H1 (cell line): Measurements from ENCODE around the gene DERL3. TPM values are rescaled to one million over a fixed set of nuclear protein-coding genes. Genes with fewer than 3 reads are reported as not detected.
A peak's percentile ranks its signal among the peaks of the same experiment; 100 is the strongest.

Experiments used
- CTCF ChIA-PET: fragments of 300-600 bp; sonication (Branson Sonifier 250); formaldehyde crosslinking; loops from one replicate; lab custom pipeline; 2021; ENCODE audit not compliant: partially characterized antibody; lab: Charles Lee
- POLR2A ChIA-PET: fragments of 300-600 bp; sonication (Branson Sonifier 250); formaldehyde crosslinking; loops from one replicate; lab custom pipeline; 2021; ENCODE audit warnings: inconsistent platforms; ENCODE audit not compliant: partially characterized antibody; lab: Charles Lee
- DNase-seq, 2 experiments: peaks; one replicate each; pipeline versions ENCODE4 v3.0.0 to v3.0.0-alpha.2; 2010 to 2022; ENCODE audit warnings: low spot score in 2 of 2, low read depth in 1 of 2, mixed read lengths in 1 of 2
- FAIRE-seq: peaks from 2 replicates; lab custom pipeline; 2011; peaks lifted over from hg19 to GRCh38; lab: Jason Lieb, UNC
- H2AFZ ChIP-seq: 2 replicates; pipeline ENCODE4 v1.8.1; 2012; ENCODE audit warnings: low read length, inconsistent platforms
- H2AK5ac ChIP-seq: 2 replicates; pipeline ENCODE4 v1.6.1; 2013; ENCODE audit warnings: low read depth, low read length
- H2BK120ac ChIP-seq: replicated peaks from 2 replicates; pipeline ENCODE3; 2013; ENCODE audit warnings: low read depth, low read length, inconsistent platforms
- H2BK12ac ChIP-seq: 2 replicates; pipeline ENCODE4 v1.6.1; 2013; ENCODE audit warnings: low read depth, low read length
- H2BK15ac ChIP-seq: 2 replicates; pipeline ENCODE4 v1.6.1; 2013; ENCODE audit warnings: low read length
- H2BK20ac ChIP-seq: 2 replicates; pipeline ENCODE4 v1.6.1; 2013; ENCODE audit warnings: low read length
- H2BK5ac ChIP-seq: 2 replicates; pipeline ENCODE4 v1.6.1; 2013; ENCODE audit warnings: low read depth, low read length
- H3K14ac ChIP-seq: 2 replicates; pipeline ENCODE4 v1.6.1; 2013; ENCODE audit warnings: inconsistent platforms; ENCODE audit not compliant: insufficient read length
- H3K18ac ChIP-seq: 2 replicates; pipeline ENCODE4 v1.6.1; 2013; ENCODE audit warnings: low read length; ENCODE audit errors: extremely low read depth
- H3K23ac ChIP-seq: 2 replicates; pipeline ENCODE4 v1.6.1; 2013; ENCODE audit warnings: inconsistent platforms; ENCODE audit not compliant: insufficient read length
- H3K23me2 ChIP-seq: 2 replicates; pipeline ENCODE4 v1.6.1; 2013; ENCODE audit warnings: low read depth, low read length
- H3K27ac ChIP-seq: 2 replicates; pipeline ENCODE4 v1.6.1; 2011; ENCODE audit warnings: low read depth, low read length, inconsistent platforms
- H3K27me3 ChIP-seq, 4 experiments: replicated peaks in 1 of 4; 1 replicate in 1 of 4; 2 replicates in 3 of 4; pipeline versions ENCODE4 v1.6.1 to v1.8.1; 2011 to 2013; ENCODE audit warnings: low read length in 3 of 4, mild to moderate bottlenecking in 3 of 4, inconsistent platforms in 2 of 4, mixed read lengths in 2 of 4, moderate library complexity in 1 of 4; ENCODE audit not compliant: control insufficient read depth in 3 of 4, insufficient read depth in 3 of 4; ENCODE audit errors: extremely low read depth in 1 of 4
- H3K36me3 ChIP-seq, 4 experiments: 2 replicates each; pipeline versions ENCODE4 v1.6.1 to v1.8.1; 2011 to 2013; ENCODE audit warnings: mild to moderate bottlenecking in 4 of 4, low read length in 3 of 4, moderate library complexity in 2 of 4, control low read depth in 1 of 4, inconsistent platforms in 1 of 4; ENCODE audit not compliant: insufficient read depth in 4 of 4, control insufficient read depth in 2 of 4
- H3K4ac ChIP-seq: replicated peaks from 2 replicates; pipeline ENCODE3; 2013; ENCODE audit warnings: low read length, low read depth, mixed read lengths, inconsistent platforms; ENCODE audit not compliant: insufficient read length
- H3K4me1 ChIP-seq, 4 experiments: replicated peaks in 1 of 4; 1 replicate in 1 of 4; 2 replicates in 3 of 4; pipeline versions ENCODE4 v1.6.1 to v1.8.1; 2011 to 2013; ENCODE audit warnings: low read length in 3 of 4, inconsistent platforms in 2 of 4, mixed read lengths in 1 of 4; ENCODE audit not compliant: insufficient read depth in 4 of 4, control insufficient read depth in 3 of 4
- H3K4me2 ChIP-seq, 2 experiments: 2 replicates each; pipeline versions ENCODE4 v1.6.1 to v1.8.1; 2011 to 2013; ENCODE audit warnings: low read depth in 2 of 2, low read length in 2 of 2, control low read depth in 1 of 2, inconsistent platforms in 1 of 2, mild to moderate bottlenecking in 1 of 2; ENCODE audit not compliant: insufficient read depth in 1 of 2
- H3K4me3 ChIP-seq, 4 experiments: fragments of 200-600, 300-600 bp in 1 of 4; sonication (generic), shearing (Covaris generic), sonication (Bioruptor Twin) in 1 of 4; 2 replicates each; pipeline versions ENCODE4 v1.5.1 to v1.8.1; 2011 to 2016; ENCODE audit warnings: low read length in 4 of 4, low read depth in 3 of 4, control low read depth in 2 of 4, inconsistent platforms in 2 of 4, mild to moderate bottlenecking in 2 of 4, mixed read lengths in 1 of 4, moderate library complexity in 1 of 4; ENCODE audit not compliant: insufficient read depth in 2 of 4; ENCODE audit errors: extremely low read depth in 1 of 4
- H3K56ac ChIP-seq: replicated peaks from 2 replicates; pipeline ENCODE3; 2013; ENCODE audit warnings: low read depth, mild to moderate bottlenecking, mixed read lengths, low read length, inconsistent platforms; ENCODE audit not compliant: insufficient read length
- H3K79me1 ChIP-seq: 2 replicates; pipeline ENCODE4 v1.6.1; 2013; ENCODE audit warnings: low read depth, low read length, control low read depth
- H3K79me2 ChIP-seq, 2 experiments: 2 replicates each; pipeline versions ENCODE4 v1.6.1 to v1.8.1; 2012 to 2013; ENCODE audit warnings: low read length in 2 of 2, mild to moderate bottlenecking in 2 of 2, inconsistent platforms in 1 of 2; ENCODE audit not compliant: insufficient read depth in 2 of 2, control insufficient read depth in 1 of 2
- H3K9ac ChIP-seq, 4 experiments: replicated peaks in 1 of 4; 1 replicate in 1 of 4; 2 replicates in 3 of 4; pipeline versions ENCODE4 v1.6.1 to v1.8.1; 2011 to 2013; ENCODE audit warnings: low read depth in 3 of 4, low read length in 3 of 4, control low read depth in 2 of 4, mild to moderate bottlenecking in 2 of 4, moderate library complexity in 2 of 4, inconsistent platforms in 1 of 4; ENCODE audit errors: extremely low read depth in 1 of 4
- H3K9me3 ChIP-seq, 2 experiments: 2 replicates each; pipeline versions ENCODE4 v1.6.1 to v1.8.1; 2012 to 2013; ENCODE audit warnings: mild to moderate bottlenecking in 2 of 2, moderate library complexity in 2 of 2, control low read depth in 1 of 2, inconsistent platforms in 1 of 2, low read depth in 1 of 2, low read length in 1 of 2, mixed read lengths in 1 of 2; ENCODE audit not compliant: insufficient read depth in 2 of 2
- H4K20me1 ChIP-seq, 2 experiments: replicated peaks in 1 of 2; 2 replicates each; pipeline versions ENCODE3 to v1.8.1; 2011 to 2013; ENCODE audit warnings: inconsistent platforms in 2 of 2, low read length in 2 of 2, mild to moderate bottlenecking in 1 of 2; ENCODE audit not compliant: insufficient read depth in 2 of 2, control insufficient read depth in 1 of 2
- H4K5ac ChIP-seq: 2 replicates; pipeline ENCODE4 v1.6.1; 2013; ENCODE audit warnings: low read length, low read depth, mixed read lengths, inconsistent platforms; ENCODE audit not compliant: insufficient read length
- H4K8ac ChIP-seq: 2 replicates; pipeline ENCODE4 v1.8.0; 2013; ENCODE audit warnings: mild to moderate bottlenecking, moderate library complexity, low read length, inconsistent platforms; ENCODE audit not compliant: insufficient read depth; ENCODE audit errors: extremely low read depth
- H4K91ac ChIP-seq: replicated peaks from 2 replicates; pipeline ENCODE3; 2013; ENCODE audit warnings: low read length, mixed read lengths, inconsistent platforms; ENCODE audit not compliant: insufficient read length
- CTCF ChIP-seq, 3 experiments: IDR thresholded peaks; 1 replicate in 2 of 3; 2 replicates in 1 of 3; pipeline versions ENCODE4 v1.5.1 to v1.6.1; 2011; ENCODE audit warnings: low read length in 3 of 3, mild to moderate bottlenecking in 3 of 3, inconsistent platforms in 2 of 3, low read depth in 1 of 3, moderate library complexity in 1 of 3; ENCODE audit not compliant: insufficient read depth in 1 of 3; ENCODE audit errors: control extremely low read depth in 1 of 3
- FOSL1 ChIP-seq: IDR thresholded peaks from 2 replicates; pipeline ENCODE4 v1.6.1; 2011; ENCODE audit warnings: mild to moderate bottlenecking, low read depth, low read length, moderate library complexity; ENCODE audit not compliant: insufficient read depth
- JUN ChIP-seq: IDR thresholded peaks from 2 replicates; pipeline ENCODE4 v1.6.1; 2011; ENCODE audit warnings: low read depth, mild to moderate bottlenecking, improper control_type of control experiment, low read length
- KDM1A ChIP-seq: fragments of 200-600, 300-600 bp; sonication (generic); IDR thresholded peaks from 2 replicates; pipeline ENCODE4 v1.7.1; 2016; ENCODE audit warnings: mild to moderate bottlenecking, low read length, borderline replicate concordance
- NRF1 ChIP-seq: IDR thresholded peaks from 2 replicates; pipeline ENCODE4 v1.6.1; 2011; ENCODE audit warnings: mild to moderate bottlenecking, low read depth, low read length, improper control_type of control experiment
- POU5F1 ChIP-seq: IDR thresholded peaks from 2 replicates; pipeline ENCODE4 v1.6.1; 2011; ENCODE audit warnings: low read depth, mild to moderate bottlenecking, low read length, moderate library complexity
- RAD21 ChIP-seq, 2 experiments: IDR thresholded peaks in 1 of 2; conservative IDR thresholded peaks in 1 of 2; 2 replicates each; pipeline ENCODE4 v1.6.1; 2011; ENCODE audit warnings: low read depth in 2 of 2, low read length in 2 of 2, improper control_type of control experiment in 1 of 2, inconsistent platforms in 1 of 2, mild to moderate bottlenecking in 1 of 2, moderate library complexity in 1 of 2
- SP1 ChIP-seq: IDR thresholded peaks from 2 replicates; pipeline ENCODE4 v1.6.1; 2011; ENCODE audit warnings: low read depth, low read length
- WGBS, 2 experiments: shearing (Covaris generic) in 1 of 2; methylation state at CpG; one replicate each; pipeline versions ENCODE4 v1.1.6 to v1.1.7; 2013 to 2015; ENCODE audit warnings: low lambda C conversion rate in 2 of 2, mixed read lengths in 2 of 2, inconsistent platforms in 1 of 2, low coverage in 1 of 2, missing lambda C conversion rate in 1 of 2; ENCODE audit not compliant: insufficient replicate concordance in 2 of 2, insufficient coverage in 1 of 2, insufficient read length in 1 of 2; ENCODE audit errors: extremely low coverage in 1 of 2, missing lambda C conversion rate in 1 of 2; 5-methylcytosine and 5-hydroxymethylcytosine counted together
- polyA plus RNA-seq, 7 experiments: library from polyadenylated mRNA; depleted of rRNA in 3 of 7; stranded (reverse) in 5 of 7; unstranded in 2 of 7; fragments of >200 nt in 5 of 7; fragments of 200-250 nt in 2 of 7; gene quantifications; 1 replicate in 5 of 7; 2 replicates in 1 of 7; 4 replicates in 1 of 7; pipeline versions ENCODE4 v1.2.1 to v1.2.3, GENCODE V29; 2011 to 2013; ENCODE audit warnings: missing spikeins in 2 of 7, mixed read lengths in 2 of 7
- total RNA-seq: library from RNA; stranded (reverse); fragmentation: NEBNext Ultra II Directional; extraction: Animal tissue kit (Norgen Biotek cat#: 25700); gene quantifications from 2 replicates; pipeline ENCODE4 v1.2.1, GENCODE V29; 2021
- TF ChIP-seq, protein P1 (sequence below): IDR thresholded peaks from 2 replicates; pipeline ENCODE4 v1.6.1; 2011; ENCODE audit warnings: low read depth, mild to moderate bottlenecking, low read length; ENCODE audit not compliant: insufficient read depth

The DERL3 gene
- total and polyA plus RNA-seq, 2 of the 8 experiments (the other 6 are each of a cell fraction or from before 2014, with no cell fraction given): 8.7 to 19.5 TPM

DNA sequence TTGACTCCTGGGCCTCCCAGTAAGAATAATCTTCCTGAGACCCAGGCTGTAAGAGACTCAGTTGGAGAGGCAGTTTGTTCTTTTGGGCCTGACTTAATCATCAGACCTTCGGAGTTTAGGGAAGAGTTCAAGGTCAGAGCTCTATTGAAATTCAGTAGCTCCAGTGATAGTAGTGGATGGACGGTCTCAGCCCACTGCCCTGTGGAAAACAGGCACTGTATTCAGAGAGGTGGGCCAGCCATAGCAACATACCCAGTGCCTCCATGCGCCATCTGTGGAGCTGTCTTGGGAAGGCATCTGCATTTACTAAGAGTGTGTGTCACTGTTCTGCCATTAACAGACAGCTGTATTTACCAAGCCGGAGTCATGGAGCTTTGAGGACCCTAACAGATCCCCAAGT is 49.2 kb downstream of the DERL3 start:
- H3K36me3 ChIP-seq: peaks cover 9 to 18% (median 11%) of the 10 kb centered on the region in 4 experiments; a peak in 7 of 8 replicates
- H4K20me1 ChIP-seq: peaks cover 4 to 24% of the 10 kb centered on the region in 2 experiments
- H2BK20ac ChIP-seq: no peak overlapping the region
- H2AFZ ChIP-seq: no peak overlapping the region
- peaks cover 0 to 10% (median 4%) of the 10 kb centered on the region in 4 experiments; a peak in 6 of 7 replicates for H3K4me1 ChIP-seq
- H3K23ac ChIP-seq: no peak overlapping the region
- no peak overlapping the region for H3K56ac ChIP-seq
- peaks cover 3% of the 10 kb centered on the region; the same call in 1 of the 2 replicates for H3K23me2 ChIP-seq
- H3K18ac ChIP-seq: no peak overlapping the region
- 87% methylated on average over 4 of the region's 4 CpGs; no CpG with 5 or more reads in 1 of the 2 experiments for WGBS, 2 experiments
- H3K27me3 ChIP-seq: no peaks in the 10 kb centered on the region
- no peak overlapping the region for H3K27ac ChIP-seq
- ChIA-PET CTCF (interaction anchor here (0.5 to 6.4 kb wide), 10 partner anchors 13 to 1647 kb away, joined by 3 to 47 read pairs (median 4); partner anchors contain the start of genes CHCHD10, MIF and MMP11), POLR2A (interaction anchor here (0.8 to 4.4 kb wide), 10 partner anchors 12 to 68 kb away, joined by 3 to 19 read pairs (median 3); partner anchors contain the start of genes CHCHD10 and SLC2A11)
- H3K14ac ChIP-seq: no peak overlapping the region
- H3K9me3 ChIP-seq: no peaks in the 10 kb centered on the region
- H3K4me2 ChIP-seq: peak overlapping the region in 1 of 2 experiments; percentile 64; a peak in 1 of 4 replicates
- peaks cover 3% of the 10 kb centered on the region; the same call in 1 of the 2 replicates for H3K79me1 ChIP-seq
- no peak overlapping the region for H2AK5ac ChIP-seq
- no peak overlapping the region for H2BK5ac ChIP-seq
- H3K4me3 ChIP-seq: no peak overlapping the region
- H4K8ac ChIP-seq: no peak overlapping the region
- no peak overlapping the region for H4K5ac ChIP-seq
- no peak for FAIRE-seq
- no peak overlapping the region for H3K9ac ChIP-seq
- H3K4ac ChIP-seq: no peak overlapping the region
- no peak overlapping the region for H2BK15ac ChIP-seq
- DNase-seq: no peak
- H3K79me2 ChIP-seq: peaks cover 22 to 56% of the 10 kb centered on the region in 2 experiments
- no peak overlapping the region for H2BK120ac ChIP-seq
- no peak overlapping the region for H4K91ac ChIP-seq
- H2BK12ac ChIP-seq: no peak overlapping the region
- TF ChIP-seq JUN: no peak
- no peak for TF ChIP-seq SP1
- TF ChIP-seq POU5F1: no peak
- peak; percentile 22 to 29; a peak in 2 of 4 replicates for TF ChIP-seq RAD21 (IDR thresholded peaks at IDR 0.05 in 1 of 2, conservative IDR thresholded peaks at IDR 0.05 in 1 of 2; ENCODE audit: low read depth in 2 of 2, low read length in 2 of 2)
- TF ChIP-seq NRF1: no peak
- no peak for TF ChIP-seq KDM1A
- TF ChIP-seq, protein P1, sequence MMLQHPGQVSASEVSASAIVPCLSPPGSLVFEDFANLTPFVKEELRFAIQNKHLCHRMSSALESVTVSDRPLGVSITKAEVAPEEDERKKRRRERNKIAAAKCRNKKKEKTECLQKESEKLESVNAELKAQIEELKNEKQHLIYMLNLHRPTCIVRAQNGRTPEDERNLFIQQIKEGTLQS: no peak
- TF ChIP-seq CTCF (IDR thresholded peaks at IDR 0.05; ENCODE audit: control extremely low read depth in 1 of 3, insufficient read depth in 1 of 3, low read depth in 1 of 3, low read length in 3 of 3): peak; percentile 2 to 37 (median 35); a peak in 2 of 4 replicates
- no peak for TF ChIP-seq FOSL1
